ENCODE measurements around the gene UBE2D2. TPM values are rescaled to one million over a fixed set of nuclear protein-coding genes. Genes with fewer than 3 reads are reported as not detected.

The UBE2D2 gene
- total and polyA plus RNA-seq, 2 experiments from 2014 or later: 120 to 172 TPM

GRCh38 chr5:139655727-139656271, 94.7 kb downstream of the UBE2D2 start (continued):
- no peak for TF ChIP-seq REST (IDR thresholded peaks at IDR 0.05; ENCODE audit: unreplicated experiment)
- TF ChIP-seq STAT1 (IDR thresholded peaks at IDR 0.05; ENCODE audit: unreplicated experiment): no peak
- no peak for TF ChIP-seq NANOG (IDR thresholded peaks at IDR 0.05; ENCODE audit: borderline replicate concordance)
- no peak for TF ChIP-seq ETS1 (IDR thresholded peaks at IDR 0.05)
- TF ChIP-seq EZH2phosphoT487 (IDR thresholded peaks at IDR 0.05; ENCODE audit: unreplicated experiment): no peak
- no peak for TF ChIP-seq POLR2AphosphoS5 (IDR thresholded peaks at IDR 0.05; ENCODE audit: low read depth)
- TF ChIP-seq ZNF114 (CRISPR knock-in tag; IDR thresholded peaks at IDR 0.05): no peak
- no peak for TF ChIP-seq JUNB (IDR thresholded peaks at IDR 0.05; ENCODE audit: unreplicated experiment)

GRCh38 chr5:139657363-139658321, 96.5 kb downstream of the UBE2D2 start:
- peaks cover 82% of the 10 kb centered on the region for H3K4me1 Mint-ChIP-seq
- peak overlapping the region; percentile 24; the same call in 1 of the 3 replicates for H3K4me3 Mint-ChIP-seq
- Histone ChIP-seq H4K20me1 (replicated peaks; ENCODE audit: insufficient read depth) (peaks cover 82% of the 10 kb centered on the region), H3K9me2 (ENCODE audit: insufficient read depth) (no peaks in the 10 kb centered on the region), H3K4me2 (peak overlapping the region; percentile 68), H3K79me2 (replicated peaks; ENCODE audit: insufficient read depth) (peaks cover 97% of the 10 kb centered on the region), H2AFZ (no peak overlapping the region), H3K27ac (ENCODE audit: low read depth) (peak overlapping the region; percentile 42; the same call in 1 of the 2 replicates), H3K27me3 (ENCODE audit: insufficient read depth) (no peaks in the 10 kb centered on the region), H3K4me3 (no peak overlapping the region), H3K36me3 (ENCODE audit: insufficient read depth) (no peaks in the 10 kb centered on the region), H3F3A (replicated peaks; ENCODE audit: low read depth) (peaks cover 14% of the 10 kb centered on the region; the same call in 1 of the 2 replicates), H3K4me1 (ENCODE audit: insufficient read depth) (peaks cover 72% of the 10 kb centered on the region)
- ATAC-seq (no peak), DNase-seq (ENCODE audit: low spot score) (no peak)
- H3K27me3 Mint-ChIP-seq (ENCODE audit: insufficient read depth, low read depth, poor library complexity): peaks cover 30% of the 10 kb centered on the region
- no peaks in the 10 kb centered on the region for H3K9me3 Mint-ChIP-seq
- peak overlapping the region; percentile 26 for H3K27ac Mint-ChIP-seq
- no peaks in the 10 kb centered on the region for H3K36me3 Mint-ChIP-seq (ENCODE audit: low read depth)
- TF ChIP-seq CREB1 (CRISPR knock-in tag; IDR thresholded peaks at IDR 0.05; ENCODE audit: low read depth): no peak
- no peak for TF ChIP-seq ZNF462 (CRISPR knock-in tag; IDR thresholded peaks at IDR 0.05)
- TF ChIP-seq EZH2 (IDR thresholded peaks at IDR 0.05; ENCODE audit: low read depth, unreplicated experiment): no peak
- no peak for TF ChIP-seq POLR2AphosphoS5 (IDR thresholded peaks at IDR 0.05; ENCODE audit: low read depth)
- TF ChIP-seq JUNB (IDR thresholded peaks at IDR 0.05; ENCODE audit: unreplicated experiment): no peak
